ENCODE results near the gene TMEM129.

- TF ChIP-seq CTCF (IDR thresholded peaks at IDR 0.05): no peak
- no peak for TF ChIP-seq POLR2AphosphoS5 (IDR thresholded peaks at IDR 0.05)
Observed at GRCh38 chr4:1731180-1731579, 10.1 kb upstream of the TMEM129 start.
